Glutamatergic neuron (in vitro differentiated cells): ENCODE results near the gene SHROOM2. TPM values are rescaled to one million over a fixed set of nuclear protein-coding genes. Genes with fewer than 3 reads are reported as not detected.

ENCODE experiments used
- DNase-seq: peaks from one replicate; pipeline ENCODE4 v3.0.0; 2022
- H3K27ac Mint-ChIP-seq: one replicate; pipeline ENCODE4 v1.8.0; 2020; ENCODE audit warnings: mild to moderate bottlenecking, mixed read lengths, inconsistent platforms; ENCODE audit not compliant: unreplicated experiment
- H3K27me3 Mint-ChIP-seq: one replicate; pipeline ENCODE4 v1.8.0; 2020; ENCODE audit warnings: mild to moderate bottlenecking, moderate library complexity, mixed read lengths, inconsistent platforms; ENCODE audit not compliant: unreplicated experiment
- H3K36me3 Mint-ChIP-seq: one replicate; pipeline ENCODE4 v1.8.0; 2020; ENCODE audit warnings: mild to moderate bottlenecking, mixed read lengths, inconsistent platforms; ENCODE audit not compliant: unreplicated experiment
- H3K4me1 Mint-ChIP-seq: one replicate; pipeline ENCODE4 v1.8.0; 2020; ENCODE audit warnings: mild to moderate bottlenecking, low read depth, mixed read lengths, inconsistent platforms; ENCODE audit not compliant: unreplicated experiment
- H3K4me3 Mint-ChIP-seq: one replicate; pipeline ENCODE4 v1.8.0; 2020; ENCODE audit warnings: mild to moderate bottlenecking, mixed read lengths, inconsistent platforms; ENCODE audit not compliant: unreplicated experiment
- H3K9me3 Mint-ChIP-seq: one replicate; pipeline ENCODE4 v1.8.0; 2020; ENCODE audit warnings: mild to moderate bottlenecking, moderate library complexity, mixed read lengths, inconsistent platforms; ENCODE audit not compliant: unreplicated experiment
- CTCF ChIP-seq: fragments of 200-600 bp; sonication (generic); IDR thresholded peaks from one replicate; pipeline ENCODE4 v1.5.0; 2021; ENCODE audit not compliant: partially characterized antibody, unreplicated experiment
- total RNA-seq: library from RNA; stranded (reverse); fragmentation: NEBNext Ultra II Directional; extraction: Animal tissue kit (Norgen Biotek cat#: 25700); gene quantifications from one replicate; pipeline ENCODE4 v1.2.1, GENCODE V29; 2021; ENCODE audit not compliant: unreplicated experiment

The SHROOM2 gene
- total RNA-seq, 1 donor from 2014 or later: 3.1 TPM

- no peak overlapping the region for H3K4me3 Mint-ChIP-seq
- H3K27ac Mint-ChIP-seq: no peak overlapping the region
- no peaks in the 10 kb centered on the region for H3K9me3 Mint-ChIP-seq
- DNase-seq: no peak
- H3K4me1 Mint-ChIP-seq: no peaks in the 10 kb centered on the region
- TF ChIP-seq CTCF: no peak
- H3K27me3 Mint-ChIP-seq: no peaks in the 10 kb centered on the region
- no peaks in the 10 kb centered on the region for H3K36me3 Mint-ChIP-seq
Observed at GRCh38 chrX:9835585-9836210, 49.5 kb downstream of the SHROOM2 start.

GRCh38 chrX:9842541-9842940 lies 56.3 kb downstream of the SHROOM2 start:
- no peak for TF ChIP-seq CTCF
- Mint-ChIP-seq H3K27me3 (no peaks in the 10 kb centered on the region), H3K36me3 (no peaks in the 10 kb centered on the region), H3K9me3 (peaks cover 1% of the 10 kb centered on the region), H3K4me1 (no peaks in the 10 kb centered on the region), H3K4me3 (no peak overlapping the region), H3K27ac (no peak overlapping the region)
- DNase-seq: no peak

- H3K27me3 Mint-ChIP-seq: no peaks in the 10 kb centered on the region
- H3K27ac Mint-ChIP-seq: no peak overlapping the region
- no peak overlapping the region for H3K4me3 Mint-ChIP-seq
- H3K36me3 Mint-ChIP-seq: no peaks in the 10 kb centered on the region
- peaks cover 3% of the 10 kb centered on the region for H3K4me1 Mint-ChIP-seq
- H3K9me3 Mint-ChIP-seq: peaks cover 1% of the 10 kb centered on the region
- DNase-seq: no peak
- no peak for TF ChIP-seq CTCF
Observed at GRCh38 chrX:9844936-9845577, 58.8 kb downstream of the SHROOM2 start.

- TF ChIP-seq CTCF: no peak
- H3K27ac Mint-ChIP-seq: no peak overlapping the region
- peaks cover 1% of the 10 kb centered on the region for H3K9me3 Mint-ChIP-seq
- H3K36me3 Mint-ChIP-seq: no peaks in the 10 kb centered on the region
- no peak for DNase-seq
- H3K4me1 Mint-ChIP-seq: peaks cover 3% of the 10 kb centered on the region
- no peak overlapping the region for H3K4me3 Mint-ChIP-seq
- H3K27me3 Mint-ChIP-seq: no peaks in the 10 kb centered on the region
Observed at GRCh38 chrX:9845578-9845952, 59.3 kb downstream of the SHROOM2 start.

GRCh38 chrX:9846631-9847030 lies 60.4 kb downstream of the SHROOM2 start:
- no peak for TF ChIP-seq CTCF
- Mint-ChIP-seq H3K4me1 (peaks cover 3% of the 10 kb centered on the region), H3K4me3 (no peak overlapping the region), H3K27me3 (no peaks in the 10 kb centered on the region), H3K36me3 (no peaks in the 10 kb centered on the region), H3K27ac (no peak overlapping the region), H3K9me3 (peaks cover 1% of the 10 kb centered on the region)
- DNase-seq: no peak
